Skeletal muscle cell (primary cell): ENCODE measurements around the gene YIF1B.
A peak's percentile ranks its signal among the peaks of the same experiment; 100 is the strongest.

Experiments used
- DNase-seq: peaks from one replicate; pipeline ENCODE4 v3.0.0-alpha.2; 2010; ENCODE audit warnings: low read depth
- H3K4me3 ChIP-seq: 2 replicates; pipeline ENCODE4 v1.5.1; 2011; ENCODE audit warnings: low read depth, mild to moderate bottlenecking, control low read depth, low read length, moderate library complexity

Gene YIF1B

DNA sequence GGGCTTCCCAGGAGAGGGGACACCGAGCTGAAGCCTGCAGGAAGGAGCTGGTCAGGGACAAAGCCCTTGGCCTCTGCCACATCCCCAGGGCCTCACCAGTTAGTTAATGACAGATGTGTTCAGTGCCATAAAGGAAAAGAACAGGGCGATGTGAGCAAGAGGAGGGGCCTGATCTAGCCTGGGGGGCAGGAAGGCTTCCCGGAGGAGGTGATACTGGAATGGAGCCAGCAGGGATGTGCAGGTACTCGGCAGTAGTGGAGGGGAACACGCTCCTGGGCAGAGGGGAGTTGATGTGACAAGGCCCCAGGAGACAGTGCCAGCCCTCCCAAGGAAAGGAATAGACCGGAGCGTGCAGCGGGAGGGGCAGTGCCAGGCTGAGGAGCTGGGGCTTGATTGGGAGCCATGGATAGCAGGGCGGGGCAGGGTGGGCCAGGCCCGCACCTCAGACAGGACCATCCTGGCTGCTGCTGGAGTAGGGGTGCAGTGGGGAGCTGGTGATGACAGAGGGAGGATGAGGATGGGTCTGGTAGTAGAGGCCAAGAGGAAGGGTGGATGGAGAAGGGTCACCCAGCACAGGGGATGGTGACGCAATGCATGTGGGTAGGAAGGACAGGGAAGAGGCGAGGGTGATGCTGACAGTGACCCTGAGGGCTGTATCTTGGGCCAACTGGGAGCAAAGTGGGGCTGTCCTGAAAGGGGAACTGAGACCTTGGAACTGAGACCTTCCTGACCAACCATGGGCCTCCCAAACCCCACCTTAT lies 7.6 kb downstream of the YIF1B start:
- no peak overlapping the region for H3K4me3 ChIP-seq
- DNase-seq = no peak

DNA sequence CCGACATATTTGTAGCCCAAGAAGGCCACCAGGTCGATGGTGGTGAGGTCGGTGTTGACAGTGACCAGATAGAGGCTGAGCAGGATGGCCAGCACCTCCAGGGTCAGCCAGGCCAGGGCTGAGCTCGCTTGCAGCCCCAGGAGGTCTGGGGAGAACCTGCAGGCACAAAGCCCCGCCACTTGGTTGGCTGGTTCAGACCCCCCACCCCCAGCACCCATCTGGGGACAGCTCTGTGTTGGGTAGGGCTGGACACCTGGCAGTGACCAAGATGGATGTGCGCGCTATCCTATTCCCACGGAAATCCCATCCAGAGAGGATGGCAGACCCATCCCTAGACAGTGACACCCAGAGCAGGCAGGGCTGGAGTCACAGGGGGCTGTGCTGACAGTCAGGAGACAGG lies 8.2 kb downstream of the YIF1B start:
- DNase-seq = no peak
- H3K4me3 ChIP-seq = no peak overlapping the region

DNA sequence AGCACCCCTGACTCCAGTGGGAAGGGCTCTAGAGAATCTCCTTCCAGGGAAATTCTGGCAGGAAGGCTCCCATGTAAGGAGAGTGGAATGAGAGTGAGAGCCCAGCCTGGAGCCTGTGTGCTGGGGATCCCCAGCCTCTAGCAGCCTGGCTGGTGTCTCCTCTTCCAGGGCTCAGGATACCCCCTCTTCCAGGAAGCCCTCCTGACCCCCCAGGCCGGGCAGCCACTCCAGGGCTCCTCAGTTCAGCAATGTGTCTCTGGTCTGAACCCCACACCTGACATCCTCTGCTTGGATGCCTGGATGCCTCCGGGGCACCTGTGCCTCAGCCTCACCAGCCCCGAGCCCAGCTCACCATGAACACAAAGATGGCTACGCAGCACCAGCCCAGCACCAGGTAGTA lies 8.7 kb downstream of the YIF1B start:
- no peak overlapping the region for H3K4me3 ChIP-seq
- no peak for DNase-seq

DNA sequence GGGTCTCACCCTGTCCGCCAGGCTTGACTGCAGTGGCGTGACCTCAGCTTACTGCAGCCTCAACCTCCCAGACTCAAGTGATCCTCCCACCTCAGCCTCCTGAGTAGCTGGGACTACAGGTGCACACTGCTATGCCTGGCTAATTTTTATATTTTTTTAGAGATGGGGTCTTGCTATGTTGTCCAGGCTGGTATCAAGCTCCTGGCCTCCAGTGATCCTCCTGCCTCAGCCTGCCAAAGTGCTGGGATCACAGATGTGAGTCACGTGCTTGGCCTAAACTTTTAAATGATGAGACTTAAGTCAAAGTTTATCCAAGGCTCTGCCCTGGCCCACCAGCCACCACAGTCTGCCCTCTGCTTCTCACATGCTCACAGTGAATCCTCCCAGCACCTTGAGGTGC lies 9.5 kb downstream of the YIF1B start:
- DNase-seq = no peak
- H3K4me3 ChIP-seq = no peak overlapping the region

DNA sequence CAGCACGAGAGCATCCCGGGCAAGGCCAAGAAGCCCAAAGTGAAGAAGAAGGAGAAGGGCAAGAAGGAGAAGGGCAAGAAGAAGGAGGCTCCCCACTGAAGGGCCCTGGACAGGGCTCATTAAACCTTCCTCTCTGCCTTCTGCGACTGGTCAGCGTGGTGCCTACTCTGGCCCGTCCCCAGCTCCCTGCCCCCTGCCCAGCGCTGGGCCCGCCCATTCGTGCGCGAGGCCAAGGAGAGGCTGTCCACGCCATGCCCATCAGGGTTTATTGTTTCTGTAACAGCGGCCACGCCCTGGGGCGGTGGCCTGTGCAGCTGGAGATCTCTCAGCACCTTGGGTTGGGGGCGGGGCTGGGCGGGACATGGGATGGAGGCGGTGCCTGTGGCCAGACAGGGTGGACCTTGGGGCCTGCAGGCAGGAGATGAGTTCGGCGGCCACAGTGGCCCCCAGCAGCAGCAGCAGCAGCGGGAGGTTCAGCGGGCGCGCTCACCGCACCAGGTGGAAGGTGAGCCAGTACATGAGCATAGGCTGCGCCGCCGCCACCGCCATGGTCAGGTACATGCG lies 10.8 kb downstream of the YIF1B start:
- no peak overlapping the region for H3K4me3 ChIP-seq

DNA sequence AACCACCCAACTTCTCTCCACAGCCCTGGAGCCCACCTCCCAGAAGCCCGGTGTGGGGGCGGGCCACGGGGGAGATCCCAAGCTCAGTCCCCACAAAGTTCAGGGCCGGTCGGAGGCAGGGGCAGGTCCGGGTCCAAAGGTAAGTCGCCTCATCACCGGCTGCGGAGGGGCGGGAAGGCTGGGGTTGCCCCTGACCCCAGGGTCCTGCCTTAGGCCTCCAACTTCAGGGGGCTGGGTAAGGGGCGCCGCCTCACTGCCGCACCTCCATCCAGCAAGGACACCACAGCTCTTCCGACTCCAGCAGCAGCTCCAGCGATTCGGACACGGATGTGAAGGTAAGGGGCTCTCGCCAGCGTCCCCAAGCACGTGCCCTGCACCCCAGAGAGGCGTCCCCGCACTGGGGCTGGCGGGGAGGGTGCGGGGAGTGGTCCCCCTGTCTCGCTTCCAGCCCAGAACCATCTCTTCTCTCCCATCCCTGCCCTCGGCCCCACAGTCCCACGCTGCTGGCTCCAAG lies 11.3 kb downstream of the YIF1B start:
- no peak for DNase-seq
- H3K4me3 ChIP-seq = no peak overlapping the region

More for the DNA sequence above, 10.8 kb downstream of the YIF1B start:
- no peak for DNase-seq

DNA sequence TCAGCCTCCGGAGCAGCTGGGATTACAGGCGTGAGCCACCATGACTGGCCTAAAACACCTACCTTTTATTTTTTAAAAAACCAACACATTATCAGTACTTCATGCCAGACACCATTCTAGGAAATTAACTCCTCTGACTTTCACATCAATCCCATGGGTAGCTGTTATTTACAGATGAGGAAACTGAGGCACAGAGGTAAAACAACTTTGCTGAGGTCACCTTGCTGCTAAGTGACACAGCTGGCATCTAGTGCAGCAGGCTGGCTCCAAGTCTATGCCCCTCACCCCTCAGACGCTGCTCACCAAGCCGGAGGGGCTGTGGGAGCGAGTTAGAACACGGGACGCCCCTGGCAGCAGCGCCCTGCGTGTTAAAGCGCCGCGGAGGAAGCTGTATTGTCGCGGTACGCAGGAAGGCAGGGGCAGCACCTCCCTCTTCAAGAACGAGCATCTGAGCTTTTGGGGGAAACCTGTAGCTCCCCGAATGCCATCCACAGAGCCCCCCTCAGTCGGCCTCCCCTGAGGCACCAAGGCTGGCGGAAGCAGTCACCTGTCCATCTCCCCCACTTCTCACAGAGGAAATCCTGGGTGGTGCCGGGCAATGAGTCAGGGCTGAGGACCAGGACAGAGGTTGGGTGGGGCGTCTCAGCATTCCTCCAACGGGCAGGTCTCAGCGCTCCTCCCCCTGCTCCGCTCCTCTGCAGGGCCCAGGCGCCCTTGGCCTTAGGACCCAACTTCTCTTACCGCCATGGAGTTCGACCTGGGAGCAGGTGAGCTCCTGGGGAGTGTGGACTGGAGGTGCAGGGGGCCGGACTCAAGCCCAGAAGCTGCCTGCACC lies 12.0 kb downstream of the YIF1B start, which contains the start of gene C19orf33:
Gene C19orf33, plus strand, starts transcription at position 735 of the 835 bp plus-strand sequence. Its CDS starts 11 bp downstream, at position 746.
- no peak within 1 kb of the TSS for H3K4me3 ChIP-seq

DNA sequence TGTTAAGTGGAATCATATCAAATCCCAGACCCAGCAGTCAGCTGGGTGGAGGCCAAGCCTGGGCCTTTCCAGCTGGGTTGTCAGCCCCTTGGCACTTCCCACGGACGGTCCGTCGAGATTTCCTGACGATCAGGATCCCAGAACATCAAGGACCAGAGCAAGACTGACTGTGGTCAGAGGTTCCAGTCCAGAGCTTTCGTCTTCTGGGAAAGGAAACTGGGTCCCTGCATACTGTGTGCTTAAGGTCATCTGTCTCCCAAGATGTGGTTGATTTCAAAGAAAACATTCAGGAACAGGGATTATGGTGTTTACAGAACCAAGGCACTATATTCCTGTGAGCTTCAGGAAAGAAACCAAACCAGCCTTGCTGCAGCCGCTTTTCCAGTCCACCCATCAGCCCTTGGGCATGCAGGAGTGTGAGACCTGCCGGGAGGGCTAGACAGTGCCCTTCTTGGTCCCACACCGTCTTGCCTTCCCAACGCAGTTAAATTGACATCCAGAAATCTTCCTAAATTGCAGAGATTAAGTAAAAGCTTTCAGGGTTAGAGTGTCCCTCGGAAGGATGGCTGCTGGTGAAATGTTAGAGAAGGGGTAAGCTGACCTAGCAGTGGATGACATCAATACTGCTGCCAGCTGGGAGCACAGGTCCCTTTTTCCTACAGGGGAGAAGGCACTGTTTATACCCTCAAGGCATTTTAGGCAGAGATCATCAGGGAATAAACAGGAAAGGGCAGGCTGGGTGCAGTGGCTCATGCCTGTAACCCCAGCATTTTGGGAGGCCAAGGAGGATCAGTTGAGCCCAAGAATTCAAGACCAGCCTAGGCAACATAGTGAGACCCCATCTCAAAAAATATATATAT lies 16.7 kb downstream of the YIF1B start:
- no peak overlapping the region for H3K4me3 ChIP-seq
- no peak for DNase-seq

More for the DNA sequence above, 12.0 kb downstream of the YIF1B start, which contains the start of gene C19orf33:
- no peak for DNase-seq

DNA sequence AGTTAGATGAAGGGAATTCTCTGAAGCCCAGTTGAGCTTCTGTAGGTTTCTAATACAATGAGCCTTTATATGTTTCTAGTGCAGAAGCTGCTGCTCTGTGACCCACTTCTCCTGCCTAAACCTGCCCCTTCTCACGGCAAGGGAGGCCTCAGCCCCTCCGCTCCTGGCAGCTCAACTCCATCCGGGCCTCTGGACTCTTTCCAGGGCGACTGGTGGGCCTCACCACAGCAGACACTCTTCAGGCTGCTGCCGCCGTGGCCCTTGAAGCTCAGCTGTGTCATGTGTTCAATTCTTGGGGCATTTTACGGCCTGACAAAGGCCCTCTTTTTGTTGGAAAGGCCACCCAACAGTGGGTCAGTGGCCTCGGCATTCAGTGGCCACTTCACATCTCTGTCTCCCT lies 21.7 kb downstream of the YIF1B start:
- H3K4me3 ChIP-seq = no peak overlapping the region
- DNase-seq = no peak

DNA sequence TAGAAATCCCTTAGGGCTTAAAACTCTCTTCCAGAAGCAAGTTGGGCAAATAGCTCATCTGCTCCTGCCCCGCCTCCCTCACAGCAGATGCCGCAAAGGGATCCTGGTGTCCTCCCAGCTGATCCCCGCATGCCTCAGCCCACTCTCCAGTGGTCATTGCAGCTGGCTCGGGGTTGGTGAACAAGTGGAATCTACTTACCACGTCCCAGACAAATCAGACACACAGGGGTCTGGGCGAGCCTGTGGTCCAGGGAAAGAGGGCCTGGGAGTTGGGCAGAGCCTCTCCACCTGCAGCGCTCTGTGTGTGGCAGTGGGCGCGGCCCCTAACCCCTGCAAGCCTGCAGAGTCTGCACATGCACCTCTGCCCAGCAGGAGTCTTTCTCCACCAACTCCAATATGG lies 22.5 kb downstream of the YIF1B start:
- no peak overlapping the region for H3K4me3 ChIP-seq
- no peak for DNase-seq

DNA sequence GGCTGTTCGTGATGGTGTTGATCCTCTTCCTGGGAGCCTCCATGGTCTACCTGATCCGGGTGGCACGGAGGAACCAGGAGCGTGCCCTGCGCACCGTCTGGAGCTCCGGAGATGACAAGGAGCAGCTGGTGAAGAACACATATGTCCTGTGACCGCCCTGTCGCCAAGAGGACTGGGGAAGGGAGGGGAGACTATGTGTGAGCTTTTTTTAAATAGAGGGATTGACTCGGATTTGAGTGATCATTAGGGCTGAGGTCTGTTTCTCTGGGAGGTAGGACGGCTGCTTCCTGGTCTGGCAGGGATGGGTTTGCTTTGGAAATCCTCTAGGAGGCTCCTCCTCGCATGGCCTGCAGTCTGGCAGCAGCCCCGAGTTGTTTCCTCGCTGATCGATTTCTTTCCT lies 23.9 kb downstream of the YIF1B start:
- H3K4me3 ChIP-seq = no peak overlapping the region
- no peak for DNase-seq

DNA sequence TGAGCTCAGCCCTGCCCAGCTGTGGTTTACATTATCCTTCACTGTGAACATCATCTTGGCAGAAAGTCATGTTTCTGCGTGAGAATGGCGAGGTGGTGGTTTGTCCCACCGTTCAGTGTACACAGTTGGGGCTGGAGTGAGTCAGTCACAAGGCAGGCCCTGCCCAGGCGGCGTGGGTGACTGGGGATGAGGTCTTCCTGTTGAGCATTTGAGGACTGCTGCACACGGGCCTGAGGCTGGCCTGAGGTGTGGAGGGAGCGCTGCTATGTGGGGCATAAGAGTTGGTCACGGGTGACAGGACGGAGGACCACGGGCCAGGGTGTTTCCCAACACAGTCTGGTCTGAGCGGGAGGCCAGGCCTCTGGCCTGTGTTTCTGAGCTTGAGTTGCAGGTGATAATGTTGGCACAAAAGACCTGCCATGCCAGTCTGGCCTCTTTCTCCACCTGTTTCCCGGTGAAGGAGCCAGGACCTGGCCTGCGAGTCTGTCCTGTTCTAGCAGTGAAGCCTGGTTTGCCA lies 25.1 kb downstream of the YIF1B start:
- no peak overlapping the region for H3K4me3 ChIP-seq
- peak; percentile 82 for DNase-seq

DNA sequence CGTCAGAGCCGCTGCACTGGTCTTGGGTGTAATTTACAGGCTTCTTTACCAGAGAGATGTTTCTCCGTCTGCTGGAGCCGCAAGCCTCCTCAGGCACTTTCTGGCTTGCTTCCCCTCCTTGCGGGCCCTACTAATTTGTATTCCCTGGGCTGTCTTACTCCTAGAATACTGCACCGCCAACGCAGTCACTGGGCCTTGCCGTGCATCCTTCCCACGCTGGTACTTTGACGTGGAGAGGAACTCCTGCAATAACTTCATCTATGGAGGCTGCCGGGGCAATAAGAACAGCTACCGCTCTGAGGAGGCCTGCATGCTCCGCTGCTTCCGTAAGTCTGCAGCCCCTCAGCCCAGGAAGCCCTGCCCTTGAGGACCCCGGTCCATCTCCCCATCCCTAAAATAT lies 25.8 kb downstream of the YIF1B start:
- H3K4me3 ChIP-seq = no peak overlapping the region
- no peak for DNase-seq

DNA sequence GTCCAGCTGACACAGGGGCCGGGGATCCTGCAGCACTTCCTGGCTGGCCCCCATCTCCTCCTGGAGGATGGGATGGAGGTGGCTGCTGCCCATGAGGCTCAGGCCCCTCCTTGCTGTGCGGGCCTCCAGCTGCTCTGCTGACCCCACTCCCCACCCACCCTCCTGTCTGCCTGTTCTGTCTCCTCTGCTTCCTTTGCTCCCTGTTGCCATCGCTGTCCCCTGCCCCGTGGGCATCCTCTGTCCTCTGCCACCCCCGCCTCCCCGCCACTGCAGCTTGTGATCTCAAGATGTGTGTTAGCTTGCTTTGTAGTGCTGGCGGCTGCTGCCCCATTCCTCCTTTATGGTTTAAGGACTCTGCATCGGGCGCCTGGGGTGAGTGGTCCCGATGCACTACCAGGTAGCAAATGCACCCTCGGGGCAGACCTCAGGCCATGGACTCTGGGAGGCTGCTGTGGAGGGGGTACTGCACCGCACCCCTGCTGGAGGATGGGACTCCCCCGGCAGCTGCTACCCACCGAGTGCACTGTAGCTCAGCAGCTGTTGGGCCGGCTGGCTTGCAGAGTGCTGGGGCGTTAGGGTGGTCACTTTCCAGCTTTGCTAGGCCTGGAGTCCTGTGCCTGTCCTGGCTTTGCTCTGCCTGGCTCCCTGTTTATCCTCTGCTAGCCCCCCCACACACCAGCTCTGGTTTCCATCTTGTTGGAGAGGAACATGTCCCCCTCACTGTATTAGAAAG lies 27.5 kb downstream of the YIF1B start:
- H3K4me3 ChIP-seq = no peak overlapping the region
- no peak for DNase-seq

DNA sequence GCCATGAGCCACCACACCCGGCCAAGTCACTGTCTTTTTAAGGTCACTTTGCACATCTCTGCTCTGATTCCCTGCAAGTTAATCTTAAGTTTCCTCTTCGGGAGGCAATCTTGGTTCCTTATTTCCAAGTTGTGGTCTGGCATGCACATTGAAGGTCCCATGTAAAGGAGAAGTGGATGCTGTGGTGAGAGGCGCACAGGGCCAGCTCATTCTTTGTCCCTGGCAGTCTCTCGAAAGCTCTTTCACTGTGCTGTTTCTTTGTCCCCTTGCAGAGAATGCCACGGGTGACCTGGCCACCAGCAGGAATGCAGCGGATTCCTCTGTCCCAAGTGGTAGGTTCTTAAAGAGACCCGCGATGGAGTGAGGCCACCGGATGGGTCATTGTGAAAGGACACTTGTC lies 28.1 kb downstream of the YIF1B start:
- H3K4me3 ChIP-seq = no peak overlapping the region
- DNase-seq = no peak

DNA sequence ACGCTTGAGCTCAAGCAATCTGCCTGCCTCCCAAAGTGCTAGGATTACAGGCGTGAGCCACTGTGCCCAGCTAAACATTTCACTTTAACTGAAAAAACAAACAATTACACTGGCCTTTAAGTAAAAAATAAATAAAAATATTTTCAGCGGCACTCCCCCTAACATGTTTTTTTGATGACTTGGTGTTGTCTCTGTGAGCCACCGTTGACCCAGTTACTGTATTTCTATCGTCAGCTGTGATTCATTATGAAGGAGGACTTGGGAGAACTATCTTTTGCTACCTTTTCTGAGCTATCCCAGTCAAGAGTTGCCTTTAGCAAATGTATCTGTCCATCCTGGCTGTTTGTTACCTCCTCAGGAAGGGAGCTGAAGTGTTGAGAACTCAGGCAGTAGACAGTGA lies 30.2 kb downstream of the YIF1B start:
- H3K4me3 ChIP-seq = no peak overlapping the region
- DNase-seq = no peak

DNA sequence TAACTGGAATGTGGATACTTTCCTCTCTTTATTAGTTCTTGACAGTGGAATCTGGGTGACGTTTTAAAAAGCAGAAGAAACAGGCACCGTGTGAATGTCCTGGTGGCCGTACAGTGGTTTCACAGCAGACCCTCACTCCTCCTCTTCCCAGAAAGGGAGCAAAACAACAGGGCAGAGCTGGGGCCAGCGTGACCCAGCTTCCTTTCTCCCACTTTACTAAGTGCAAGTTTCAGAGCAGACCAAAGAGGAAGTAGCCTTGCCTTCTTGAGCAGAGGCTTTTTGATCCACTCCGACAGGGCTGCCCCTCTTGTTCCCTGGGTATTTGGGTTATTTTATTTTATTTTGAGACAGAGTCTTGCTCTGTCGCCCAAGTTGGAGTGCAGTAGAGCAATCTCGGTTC lies 31.3 kb downstream of the YIF1B start:
- H3K4me3 ChIP-seq = no peak overlapping the region
- no peak for DNase-seq

DNA sequence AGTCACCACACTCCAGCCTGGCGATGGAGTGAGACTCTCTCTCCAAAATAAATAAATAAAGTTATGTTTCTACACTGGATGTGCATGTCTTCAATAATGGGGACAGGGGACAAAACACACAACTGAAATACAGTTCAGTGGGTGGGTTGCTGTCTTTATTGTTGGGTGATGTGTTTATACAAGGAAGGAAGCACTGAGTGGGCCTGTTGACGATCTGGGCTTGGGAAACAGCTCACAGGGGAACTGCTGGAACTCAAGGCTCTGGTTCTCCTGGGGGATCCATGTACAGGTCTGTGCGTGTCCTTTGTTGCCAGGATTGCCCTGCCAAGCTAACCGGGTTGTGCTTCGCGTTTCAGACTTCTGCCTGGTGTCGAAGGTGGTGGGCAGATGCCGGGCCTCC lies 32.5 kb downstream of the YIF1B start:
- no peak overlapping the region for H3K4me3 ChIP-seq
- DNase-seq = no peak
